HG02870 (cell line): ENCODE data around the gene TSHZ2.

Source experiments
- ATAC-seq: cut with Tn5 transposase; IDR thresholded peaks from one replicate; pipeline ENCODE4 v1.9.1; 2021; ENCODE audit warnings: mild to moderate bottlenecking, moderate library complexity; ENCODE audit not compliant: unreplicated experiment

TSHZ2 gene

GRCh38 chr20:53263554-53264438 is 291.6 kb downstream of the TSHZ2 start:
- ATAC-seq = no peak

GRCh38 chr20:53264604-53265003 is 292.4 kb downstream of the TSHZ2 start:
- no peak for ATAC-seq

GRCh38 chr20:53265304-53265875 is 293.2 kb downstream of the TSHZ2 start:
- ATAC-seq = no peak

- ATAC-seq = no peak
Observed at GRCh38 chr20:53269380-53269779, 297.2 kb downstream of the TSHZ2 start.

GRCh38 chr20:53270792-53271375 is 298.7 kb downstream of the TSHZ2 start:
- no peak for ATAC-seq

GRCh38 chr20:53274365-53274764 is 302.2 kb downstream of the TSHZ2 start:
- no peak for ATAC-seq

- ATAC-seq = no peak
Observed at GRCh38 chr20:53274807-53275206, 302.6 kb downstream of the TSHZ2 start.

GRCh38 chr20:53276143-53276542 is 304.0 kb downstream of the TSHZ2 start:
- no peak for ATAC-seq

GRCh38 chr20:53278555-53278954 is 306.4 kb downstream of the TSHZ2 start:
- no peak for ATAC-seq

GRCh38 chr20:53279735-53280134 is 307.6 kb downstream of the TSHZ2 start:
- ATAC-seq = no peak

GRCh38 chr20:53281557-53282117 is 309.5 kb downstream of the TSHZ2 start:
- ATAC-seq = no peak

- no peak for ATAC-seq
Observed at GRCh38 chr20:53282217-53282955, 310.2 kb downstream of the TSHZ2 start.

- no peak for ATAC-seq
Observed at GRCh38 chr20:53283011-53283410, 310.9 kb downstream of the TSHZ2 start.

GRCh38 chr20:53283597-53283996 is 311.4 kb downstream of the TSHZ2 start:
- no peak for ATAC-seq

- ATAC-seq = no peak
Observed at GRCh38 chr20:53284256-53284655, 312.1 kb downstream of the TSHZ2 start.

- no peak for ATAC-seq
Observed at GRCh38 chr20:53284696-53285095, 312.5 kb downstream of the TSHZ2 start.

- ATAC-seq = no peak
Observed at GRCh38 chr20:53287357-53288042, 315.3 kb downstream of the TSHZ2 start.

GRCh38 chr20:53291548-53291947 is 319.4 kb downstream of the TSHZ2 start:
- ATAC-seq = no peak

- ATAC-seq = no peak
Observed at GRCh38 chr20:53292347-53292746, 320.2 kb downstream of the TSHZ2 start.

GRCh38 chr20:53294804-53295203 is 322.6 kb downstream of the TSHZ2 start:
- ATAC-seq = no peak
